A673 (cell line): ENCODE results near the gene LRRC4B.

ENCODE experiments used
- EZH2 ChIP-seq: fragments of 200-600 bp; sonication (generic); IDR thresholded peaks from 2 replicates; pipeline ENCODE4 v1.6.1; 2017; ENCODE audit warnings: borderline replicate concordance, low read depth, mild to moderate bottlenecking, mixed read lengths, antibody characterized with exemption, low read length; ENCODE audit not compliant: poor library complexity, severe bottlenecking
- TF ChIP-seq, protein P1 (sequence below): fragments of 300-800, 200-600 bp; sonication (generic); conservative IDR thresholded peaks from 2 replicates; pipeline ENCODE4 v1.5.1; 2017; ENCODE audit warnings: low read depth, mild to moderate bottlenecking, antibody characterized with exemption, low read length, moderate library complexity, mixed read lengths

DNA sequence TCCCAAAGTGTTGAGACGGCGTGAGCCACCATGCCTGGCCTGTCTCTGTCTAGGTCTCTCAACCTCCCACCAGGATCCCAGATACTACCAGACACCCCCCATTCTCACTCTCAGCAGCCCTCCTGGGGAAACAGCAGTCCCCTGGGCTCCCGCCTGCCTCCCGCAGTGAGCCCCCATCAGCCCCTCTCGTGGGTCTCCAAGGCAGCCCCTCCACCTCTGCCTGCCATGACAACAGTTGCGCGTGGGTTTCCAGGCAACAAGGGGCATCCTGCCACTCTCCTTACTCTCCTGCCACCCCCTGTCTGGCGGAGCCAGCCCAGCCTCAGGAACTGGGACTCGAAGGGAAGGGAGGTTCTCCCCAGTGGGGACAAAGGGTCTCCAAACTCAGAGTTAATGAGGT lies 5.2 kb downstream of the LRRC4B start:
- TF ChIP-seq, protein P1, sequence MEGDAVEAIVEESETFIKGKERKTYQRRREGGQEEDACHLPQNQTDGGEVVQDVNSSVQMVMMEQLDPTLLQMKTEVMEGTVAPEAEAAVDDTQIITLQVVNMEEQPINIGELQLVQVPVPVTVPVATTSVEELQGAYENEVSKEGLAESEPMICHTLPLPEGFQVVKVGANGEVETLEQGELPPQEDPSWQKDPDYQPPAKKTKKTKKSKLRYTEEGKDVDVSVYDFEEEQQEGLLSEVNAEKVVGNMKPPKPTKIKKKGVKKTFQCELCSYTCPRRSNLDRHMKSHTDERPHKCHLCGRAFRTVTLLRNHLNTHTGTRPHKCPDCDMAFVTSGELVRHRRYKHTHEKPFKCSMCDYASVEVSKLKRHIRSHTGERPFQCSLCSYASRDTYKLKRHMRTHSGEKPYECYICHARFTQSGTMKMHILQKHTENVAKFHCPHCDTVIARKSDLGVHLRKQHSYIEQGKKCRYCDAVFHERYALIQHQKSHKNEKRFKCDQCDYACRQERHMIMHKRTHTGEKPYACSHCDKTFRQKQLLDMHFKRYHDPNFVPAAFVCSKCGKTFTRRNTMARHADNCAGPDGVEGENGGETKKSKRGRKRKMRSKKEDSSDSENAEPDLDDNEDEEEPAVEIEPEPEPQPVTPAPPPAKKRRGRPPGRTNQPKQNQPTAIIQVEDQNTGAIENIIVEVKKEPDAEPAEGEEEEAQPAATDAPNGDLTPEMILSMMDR = no peak
- no peak for TF ChIP-seq EZH2
